Measurements from ENCODE around the gene TIA1.
"Not testable (repeated sequence)": the region's sequence is repeated elsewhere in the genome, so short reads cannot be mapped to it uniquely, and the experiment has no call there.

Gene TIA1

DNA sequence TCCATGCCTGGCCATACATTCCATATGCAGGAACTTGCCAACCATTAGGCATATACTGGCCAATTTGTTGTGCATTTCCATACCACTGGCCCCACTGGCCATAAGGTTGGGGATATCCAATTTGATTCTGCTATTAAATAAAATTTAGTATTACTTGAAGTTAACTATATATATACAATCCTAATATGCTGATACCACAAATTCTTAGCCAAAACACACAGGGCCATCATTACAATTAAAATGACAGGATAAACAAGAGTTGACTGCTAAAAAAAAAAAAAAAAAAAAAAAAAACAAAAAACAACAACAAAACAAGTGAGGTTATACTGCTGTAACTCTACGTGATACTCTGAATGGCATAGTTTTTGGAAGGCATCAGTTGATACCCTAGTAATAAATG lies 34.1 kb downstream of the TIA1 start:
- no peak for DNase-seq

DNA sequence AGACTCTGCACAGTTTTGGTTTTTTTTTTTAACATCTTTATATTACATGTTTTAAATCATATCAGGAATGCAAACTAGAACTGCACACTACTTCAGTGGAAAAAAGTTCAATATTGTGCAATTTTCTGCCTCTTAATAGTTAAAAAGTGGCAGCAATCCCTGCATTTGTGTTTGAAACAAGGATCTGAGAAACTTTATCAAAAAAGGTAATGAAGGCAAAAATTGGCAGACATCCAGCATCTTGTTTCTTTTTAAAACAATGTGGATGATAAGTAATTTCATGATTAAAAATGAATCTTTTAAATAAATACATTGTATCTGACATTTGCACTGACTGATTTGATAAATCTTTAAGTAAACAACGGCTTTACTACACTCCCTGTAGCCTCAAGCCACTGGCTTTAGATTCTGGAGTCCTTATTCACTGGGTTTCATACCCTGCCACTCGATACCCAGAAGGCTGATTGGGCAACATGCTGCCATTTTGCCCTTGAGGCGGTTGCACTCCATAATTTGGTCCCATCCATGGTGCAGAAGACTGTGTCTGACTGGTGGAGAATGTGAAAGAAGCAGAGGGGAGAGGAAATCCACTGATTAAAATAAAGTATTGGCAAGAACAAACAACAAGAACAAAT lies 36.0 kb downstream of the TIA1 start:
- DNase-seq: no peak

DNA sequence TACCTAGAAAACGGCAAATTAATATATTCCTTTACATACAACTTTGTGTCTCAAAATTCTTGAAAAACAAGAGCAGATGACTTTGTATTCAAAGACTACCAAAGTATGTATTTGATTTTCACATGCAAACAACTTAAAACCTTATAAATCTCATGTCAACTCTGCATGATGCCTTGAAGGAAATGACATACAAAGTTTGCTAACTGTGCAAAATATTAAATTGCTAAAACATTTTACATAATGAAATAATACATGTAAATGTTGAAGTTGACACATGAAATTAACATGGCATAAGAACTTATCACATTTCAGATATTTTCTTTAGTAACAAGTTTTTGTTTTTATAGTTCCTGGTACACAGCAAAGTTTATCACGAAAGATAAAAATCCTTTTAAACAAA lies 36.8 kb downstream of the TIA1 start:
- no peak for DNase-seq

DNA sequence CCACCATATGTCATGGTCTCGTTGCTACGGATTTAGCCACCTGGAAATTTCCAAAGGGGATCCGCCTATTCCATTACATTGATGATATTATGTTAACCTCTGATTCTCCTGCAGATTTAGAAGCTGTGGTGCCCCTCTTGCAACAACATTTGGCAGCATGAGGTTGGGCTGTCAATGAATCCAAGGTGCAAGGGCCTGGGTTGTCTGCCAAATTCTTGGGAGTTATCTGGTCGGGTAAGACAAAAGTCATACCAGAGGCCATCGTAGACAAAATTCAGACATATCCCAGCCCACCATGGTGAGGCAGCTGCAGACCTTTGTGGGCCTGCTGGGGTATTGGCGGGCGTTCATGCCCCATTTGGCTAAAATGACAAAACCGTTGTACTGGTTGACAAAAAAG lies 44.0 kb downstream of the TIA1 start:
- no peak for DNase-seq

DNA sequence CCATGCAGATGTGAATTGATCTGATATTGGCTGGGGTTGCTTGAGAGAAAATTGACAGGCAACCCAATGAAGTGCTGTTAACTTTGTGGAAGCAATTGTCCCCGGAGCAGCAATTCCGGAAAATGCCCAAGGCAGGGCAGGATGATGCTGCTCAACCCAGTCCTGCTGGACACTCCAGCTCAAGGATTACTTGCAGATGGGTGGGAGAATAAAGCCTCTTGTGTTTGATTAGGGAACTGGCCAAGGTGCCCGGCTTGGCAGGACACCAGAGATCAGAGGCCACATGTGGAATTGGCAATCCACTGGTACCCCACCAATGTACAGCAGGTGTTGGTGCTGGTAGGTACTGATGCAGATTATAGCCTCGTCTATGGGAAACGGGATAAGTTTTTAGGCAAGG lies 45.3 kb downstream of the TIA1 start:
- DNase-seq: no peak

DNA sequence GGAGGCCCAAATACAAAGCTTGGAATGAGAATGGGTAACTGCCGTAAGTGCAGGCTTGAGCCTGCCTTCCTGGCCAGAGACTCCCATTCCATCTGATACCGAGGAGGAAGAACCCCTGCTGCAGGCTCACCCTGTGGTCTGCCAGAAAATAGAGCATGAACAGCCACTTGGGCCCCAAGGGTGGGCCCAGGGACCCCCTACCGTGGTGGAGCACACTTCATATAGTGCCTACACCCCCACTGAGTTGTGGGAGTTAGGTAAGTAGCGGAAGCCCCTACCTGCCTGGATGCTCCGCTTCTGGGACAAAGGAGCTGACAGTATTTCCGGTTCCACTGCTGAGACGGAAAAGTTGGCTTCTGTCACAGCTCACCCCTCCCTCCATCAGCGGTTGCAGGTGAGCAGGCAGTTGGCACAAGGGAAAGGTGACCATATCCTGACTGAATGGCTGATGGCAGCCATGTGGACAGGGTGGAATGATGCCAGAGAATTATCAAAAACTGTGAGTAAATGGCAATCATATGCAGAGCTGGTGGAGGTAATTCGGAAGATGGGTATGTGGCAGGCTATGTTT lies 46.1 kb downstream of the TIA1 start:
- DNase-seq: no peak

DNA sequence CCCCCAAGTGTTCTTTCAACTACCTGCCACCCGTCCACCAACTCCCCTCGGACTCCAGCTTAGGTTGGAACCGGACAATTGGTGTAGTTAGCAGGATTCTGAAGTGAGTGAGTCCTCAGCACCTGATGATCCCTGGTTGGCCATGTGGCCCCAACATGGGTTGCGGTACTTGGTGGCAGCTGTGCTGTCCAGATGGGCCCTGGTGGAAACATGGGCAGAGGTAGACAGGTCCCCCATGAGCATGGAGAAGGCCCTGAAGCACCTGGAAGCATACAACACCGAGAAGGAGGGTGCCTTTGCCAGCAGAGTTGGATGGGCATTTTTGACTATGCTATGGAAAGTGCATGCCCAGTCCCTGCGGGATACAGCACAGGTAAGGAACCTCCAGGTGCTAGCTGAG lies 46.6 kb downstream of the TIA1 start:
- DNase-seq: no peak

DNA sequence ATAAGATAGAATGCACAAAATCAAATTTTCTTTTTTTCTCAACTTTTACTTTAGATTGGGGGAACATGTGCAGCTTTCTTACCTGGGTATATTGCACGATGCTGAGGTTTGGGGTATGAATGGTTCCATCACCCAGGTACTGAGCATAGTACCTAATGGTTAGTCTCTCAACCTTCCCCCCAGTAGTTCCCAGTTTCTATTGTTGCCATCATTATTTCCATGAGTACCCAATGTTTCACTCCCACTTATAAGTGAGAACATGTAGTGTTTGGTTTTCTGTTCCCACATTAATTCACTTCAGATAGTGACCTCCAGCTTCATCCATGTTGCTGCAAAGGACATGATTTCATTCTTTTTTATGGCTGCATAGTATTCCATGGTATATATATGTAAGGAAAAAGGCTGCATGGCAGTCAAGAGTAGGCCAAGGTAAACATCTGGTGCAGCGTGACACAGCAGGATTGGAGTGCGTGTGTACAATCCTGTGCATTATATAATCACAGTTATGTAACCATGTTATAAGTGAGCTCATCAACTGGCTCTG lies 47.1 kb downstream of the TIA1 start:
- no peak for DNase-seq

DNA sequence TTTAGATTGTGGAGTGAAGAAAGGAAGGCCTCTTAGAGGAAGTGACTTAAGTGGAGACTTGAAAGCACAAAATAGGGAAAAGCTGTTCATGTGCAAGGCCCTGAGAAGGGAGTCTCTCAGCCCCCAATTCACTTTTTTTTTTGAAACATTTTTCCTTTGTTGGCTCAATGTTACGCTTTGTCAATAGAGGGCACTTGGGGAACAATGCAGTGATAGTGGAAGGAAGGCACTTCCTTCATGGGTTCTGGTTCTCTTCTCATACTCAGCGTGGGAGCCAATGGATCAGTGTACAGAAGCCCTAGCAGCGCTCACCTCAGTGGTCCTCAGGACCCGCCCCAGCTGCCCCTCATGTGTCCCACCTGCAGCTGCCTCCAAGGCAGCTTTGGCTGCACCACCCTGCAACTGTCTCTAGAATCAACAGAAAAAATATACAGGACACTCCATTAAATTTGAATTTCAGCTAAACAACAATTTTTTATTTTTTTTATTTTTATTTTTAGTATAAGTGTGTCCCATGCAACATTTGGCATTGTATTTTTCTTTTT lies 49.0 kb downstream of the TIA1 start:
- DNase-seq: no peak

DNA sequence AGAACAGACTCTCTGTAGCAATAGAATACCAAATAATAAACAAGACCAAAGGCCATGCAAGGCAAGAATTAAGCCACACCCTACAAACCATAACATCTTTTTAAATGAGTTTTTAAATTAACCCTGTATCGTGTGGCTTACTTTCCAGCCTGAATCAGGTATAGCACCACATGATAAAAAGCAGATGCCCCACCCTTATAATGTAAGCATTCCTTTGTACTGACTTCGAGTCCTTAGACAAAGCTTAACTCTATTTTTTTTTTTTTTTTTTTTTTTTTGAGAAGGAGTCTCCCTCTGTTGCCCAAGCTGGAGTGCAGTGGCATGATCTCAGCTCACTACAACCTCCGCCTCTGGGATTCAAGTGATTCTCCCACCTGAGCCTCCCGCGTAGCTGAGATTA lies 55.9 kb downstream of the TIA1 start:
- DNase-seq: no peak

DNA sequence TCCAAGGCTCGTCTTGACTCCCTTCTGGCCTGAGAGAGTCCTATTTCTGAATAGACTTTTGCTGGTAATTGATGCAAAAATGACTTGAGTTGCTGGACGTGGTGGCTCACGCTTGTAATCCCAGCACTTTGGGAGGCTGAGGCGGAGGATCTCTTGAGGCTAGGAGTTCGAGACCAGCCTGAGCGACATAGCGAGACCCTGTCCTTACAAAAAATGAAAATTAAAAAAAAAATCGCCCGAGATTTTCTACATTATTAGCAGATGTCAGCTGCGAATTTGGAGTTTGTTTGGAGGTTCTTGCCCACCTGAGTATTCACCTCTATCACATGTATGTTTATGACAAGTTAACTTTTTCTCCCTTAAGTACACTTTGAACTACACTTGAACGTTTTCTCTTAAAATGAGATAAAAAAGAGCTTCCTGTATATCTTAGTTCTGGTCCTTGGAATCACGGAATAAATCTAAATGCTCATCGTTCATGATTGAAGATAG lies 57.1 kb downstream of the TIA1 start:
- no peak for DNase-seq

DNA sequence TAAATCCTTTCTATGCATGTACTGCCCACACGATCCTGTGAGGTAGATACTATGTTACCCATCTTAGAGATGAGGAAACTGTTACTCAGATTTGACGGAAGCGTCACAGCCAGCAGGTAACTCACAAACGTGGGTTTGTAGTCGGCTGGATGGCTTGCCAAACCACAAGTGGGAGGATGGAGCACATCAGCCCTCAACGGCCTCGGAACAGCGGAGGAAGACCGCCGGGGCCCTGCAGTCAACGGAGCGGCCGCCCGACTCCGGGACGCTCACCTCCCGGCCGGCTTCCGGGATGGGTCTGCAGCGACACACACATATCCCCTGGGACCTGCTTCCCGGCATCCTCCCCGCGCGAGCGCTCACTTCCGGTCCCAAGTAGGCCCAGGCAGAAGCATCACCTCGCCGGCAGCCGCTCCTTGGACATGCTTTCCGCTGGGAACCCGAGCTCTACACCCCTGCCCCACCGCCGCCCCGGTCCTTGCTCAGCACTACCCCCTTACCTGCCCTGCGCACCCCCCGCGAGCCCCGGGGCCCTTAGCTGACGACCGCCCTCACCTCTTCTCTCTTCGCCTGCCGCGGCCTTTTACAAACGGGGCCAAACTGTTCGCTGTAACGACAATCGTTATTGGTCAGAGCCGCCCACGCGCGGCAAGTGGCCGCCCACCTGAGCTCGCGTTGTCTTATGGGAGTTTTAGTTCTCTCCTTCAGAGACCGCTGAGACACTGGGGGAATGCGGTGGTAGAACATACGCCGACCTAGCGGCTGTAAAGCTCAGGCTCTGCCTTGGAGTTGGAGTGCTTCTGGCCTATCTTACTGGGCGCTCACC lies 57.8 kb downstream of the TIA1 start, which contains the start of gene C2orf42:
Gene C2orf42 (minus strand): TSS at position 602 of the 826 bp plus-strand sequence. CDS start 9,034 bp downstream, outside the sequence.
- peak; percentile 93 for DNase-seq

DNA sequence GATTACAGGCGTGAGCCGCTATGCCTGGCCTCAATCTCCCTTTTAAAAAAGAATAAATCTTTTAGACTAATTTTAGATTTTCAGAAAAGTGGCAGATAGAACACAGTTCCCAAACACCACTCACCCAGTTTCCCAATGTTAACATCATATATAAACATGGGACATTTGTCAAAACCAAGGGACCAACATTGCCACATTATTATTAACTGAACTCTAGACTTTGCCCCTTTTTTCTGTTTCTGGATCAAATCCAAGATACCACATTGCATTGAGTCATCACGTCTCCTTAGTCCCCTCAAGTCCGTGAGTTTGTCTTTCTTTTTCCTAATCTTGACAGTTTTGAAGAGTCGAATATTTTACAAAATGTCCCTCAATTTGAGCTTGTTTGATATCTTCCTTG lies 60.0 kb downstream of the TIA1 start:
- no peak for DNase-seq

DNA sequence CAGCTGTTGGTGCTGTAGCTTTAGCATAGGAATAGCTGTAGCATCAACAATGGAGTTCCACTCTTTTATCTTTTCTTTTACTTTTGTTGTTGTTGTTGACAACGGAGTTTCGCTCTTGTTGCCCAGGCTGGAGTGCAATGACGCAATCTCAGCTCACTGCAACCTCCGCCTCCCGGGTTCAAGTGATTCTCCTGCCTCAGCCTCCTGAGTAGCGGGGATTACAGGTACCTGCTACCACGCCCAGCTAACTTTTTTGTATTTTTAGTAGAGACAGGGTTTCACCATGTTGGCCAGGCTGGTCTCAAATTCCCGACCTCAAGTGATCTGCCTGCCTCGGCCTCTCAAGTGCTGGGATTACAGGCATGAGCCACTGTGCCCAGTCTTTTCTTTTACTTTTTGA lies 61.3 kb downstream of the TIA1 start:
- DNase-seq: not testable (repeated sequence)

DNA sequence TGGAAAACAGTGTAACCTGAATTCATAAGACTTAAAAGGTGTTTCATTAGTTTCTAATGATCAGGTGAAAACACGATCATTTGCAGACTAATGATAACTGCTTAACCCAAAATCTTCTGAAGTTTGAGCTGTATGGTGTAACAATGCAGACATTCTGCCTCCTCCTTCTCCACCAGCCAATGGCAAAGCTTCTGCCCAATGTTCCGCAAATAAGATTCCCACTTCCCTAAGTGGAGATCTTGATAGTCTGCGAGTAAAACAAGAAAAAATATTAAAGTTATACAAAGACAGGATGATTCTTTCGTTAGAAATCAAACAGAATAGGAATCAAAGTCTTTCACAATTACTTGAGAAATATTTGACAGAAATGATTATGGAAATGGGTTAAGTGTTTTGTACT lies 65.7 kb downstream of the TIA1 start:
- DNase-seq: no peak

DNA sequence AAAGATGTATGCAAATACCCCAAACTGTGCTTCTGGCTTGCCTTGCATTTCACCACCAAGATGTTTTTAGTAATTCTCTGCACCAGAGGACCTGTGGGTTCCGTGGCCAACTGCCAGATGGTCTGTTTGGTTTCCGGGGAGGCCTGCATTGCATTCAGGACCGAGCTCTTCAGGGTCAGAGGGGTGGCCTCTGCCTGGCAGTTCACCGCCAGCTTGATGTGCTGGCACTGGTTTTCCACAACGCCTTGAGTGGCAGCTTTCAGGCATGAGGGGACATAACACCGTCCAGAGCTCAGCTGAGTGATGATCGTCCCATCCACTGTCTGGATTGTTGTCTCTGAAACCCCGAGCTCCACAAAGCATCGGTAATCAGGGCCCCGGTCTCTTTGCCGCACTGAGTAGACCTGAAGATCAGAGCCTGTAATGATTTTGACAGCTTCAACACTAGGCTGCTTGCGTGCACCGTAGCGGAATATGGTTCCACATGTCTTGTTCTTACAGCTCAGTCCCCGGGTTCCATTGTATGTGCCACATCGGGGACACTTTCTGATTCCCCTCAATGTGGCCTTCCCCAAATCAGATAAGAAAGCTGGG lies 67.0 kb downstream of the TIA1 start:
- DNase-seq: no peak

DNA sequence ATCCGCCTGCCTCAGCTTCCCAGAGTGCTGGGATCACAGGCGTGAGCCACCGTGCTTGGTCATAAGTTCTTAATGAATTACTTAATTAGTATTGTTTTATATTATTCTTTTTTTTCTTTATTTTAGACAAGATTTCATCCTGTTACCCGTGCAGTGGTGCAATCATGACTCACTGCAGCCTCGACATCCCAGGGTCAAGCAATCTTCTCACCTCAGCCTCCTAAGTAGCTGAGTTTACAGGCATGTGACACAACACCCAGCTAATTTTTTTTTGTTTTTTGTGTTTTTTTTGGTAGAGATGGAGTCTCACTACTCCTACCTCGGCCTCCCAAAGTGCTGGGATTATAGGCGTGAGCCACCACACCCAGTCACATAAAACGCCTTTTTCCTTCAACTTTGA lies 74.9 kb downstream of the TIA1 start:
- no peak for DNase-seq

DNA sequence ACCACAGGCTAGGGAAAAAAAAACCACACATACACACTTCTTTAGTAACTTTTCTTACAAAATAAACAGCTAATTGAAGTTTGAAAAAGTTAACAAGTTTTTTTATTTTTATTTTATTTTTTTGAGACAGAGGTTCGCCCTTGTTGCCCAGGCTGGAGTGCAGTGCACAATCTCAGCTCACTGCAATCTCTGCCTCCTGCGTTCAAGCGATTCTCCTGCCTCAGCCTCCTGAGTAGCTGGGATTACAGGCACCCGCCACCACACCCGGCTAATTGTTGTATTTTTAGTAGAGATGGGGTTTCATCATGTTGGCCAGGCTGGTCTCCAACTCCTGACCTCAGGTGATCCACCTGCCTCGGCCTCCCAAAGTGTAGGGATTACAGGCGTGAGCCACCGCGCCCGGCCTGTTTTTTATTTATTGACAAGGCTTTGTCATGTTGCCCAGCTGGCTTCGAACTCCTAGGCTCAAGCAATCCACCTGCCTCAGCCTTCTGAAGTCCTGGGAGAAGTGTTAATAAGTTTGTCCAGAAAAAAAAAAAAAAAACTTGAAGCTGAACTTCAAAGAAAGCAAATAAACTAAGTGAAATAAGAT lies 78.7 kb downstream of the TIA1 start:
- not testable (repeated sequence) for DNase-seq

DNA sequence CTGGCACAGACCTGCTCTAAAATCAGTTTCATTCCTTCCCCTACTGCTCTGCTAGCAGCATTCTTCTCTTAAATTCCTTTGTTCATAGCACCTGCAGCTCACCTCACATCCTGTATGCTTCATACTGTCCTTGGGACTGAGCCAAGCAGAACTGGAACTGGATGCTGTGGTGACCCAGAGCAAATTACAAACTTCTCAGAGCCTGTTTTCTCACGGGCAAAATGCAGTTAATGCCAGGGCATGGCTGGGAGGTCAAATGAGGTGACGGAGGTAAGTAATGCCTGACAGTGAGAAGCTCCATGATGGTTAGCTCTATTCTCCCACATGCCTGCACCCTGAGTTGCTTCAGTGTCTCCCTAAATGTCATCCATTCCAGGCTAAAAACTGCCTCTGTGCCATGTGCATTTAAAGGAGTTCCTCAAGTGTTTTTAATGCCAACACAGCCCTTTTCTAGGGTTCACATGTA lies 87.3 kb downstream of the TIA1 start:
- no peak for DNase-seq

DNA sequence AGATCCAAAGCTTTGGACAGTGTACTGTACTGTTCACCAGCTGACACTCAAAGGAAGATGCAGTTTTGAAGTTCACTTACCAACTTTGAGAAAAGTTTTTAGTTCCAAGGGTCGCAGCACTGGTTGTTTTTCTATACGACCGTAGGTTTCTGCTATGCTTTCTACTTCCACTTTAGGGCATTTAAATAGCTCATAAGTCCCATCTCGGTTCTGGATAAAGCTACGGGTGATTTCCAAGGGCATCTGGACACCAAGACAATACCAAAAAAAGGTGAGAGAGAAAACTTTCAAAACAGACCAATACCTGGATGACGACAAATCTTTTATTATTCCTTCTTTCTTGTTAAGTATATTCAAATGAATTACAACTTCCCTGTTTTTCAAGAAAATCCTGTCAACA lies 87.9 kb downstream of the TIA1 start:
- DNase-seq: no peak

Data from GOT3 (cell line).